Testis (tissue), 2 donors: Measurements from ENCODE around the gene FSD2.

Experiments used
- POLR2A ChIP-seq: fragments of 450-650 bp; IDR thresholded peaks from one replicate; pipeline ENCODE4 v1.6.1; 2017; ENCODE audit warnings: antibody characterized with exemption, mild to moderate bottlenecking, moderate library complexity
- TF ChIP-seq, protein P1 (sequence below), 3 experiments: fragments of 450-650 bp in 2 of 3; fragments of 200-600 bp in 1 of 3; sonication (generic) in 1 of 3; IDR thresholded peaks; one replicate each; pipeline ENCODE4 v1.5.1; 2016 to 2019; ENCODE audit warnings: antibody characterized with exemption in 3 of 3, mild to moderate bottlenecking in 2 of 3, moderate library complexity in 1 of 3

DNA sequence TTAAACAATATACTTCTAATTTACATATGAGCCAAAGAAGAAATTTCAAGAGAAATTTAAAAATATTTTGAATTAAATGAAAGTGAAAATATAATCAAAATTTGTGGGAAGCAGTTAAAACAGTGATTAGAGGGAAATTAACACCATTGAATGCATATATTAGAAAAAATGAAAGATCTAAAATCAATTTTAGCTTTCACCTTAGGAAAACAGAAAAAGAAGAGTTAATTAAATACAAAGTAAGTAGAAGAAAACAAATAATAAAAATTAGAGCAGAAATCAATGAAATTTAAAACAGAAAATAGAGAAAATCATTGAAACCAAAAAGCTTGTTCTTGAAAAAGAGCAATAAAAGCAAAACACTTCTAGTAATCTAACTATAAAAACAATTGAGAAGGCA, 57.6 kb downstream of the FSD2 start:
- TF ChIP-seq, protein P1, sequence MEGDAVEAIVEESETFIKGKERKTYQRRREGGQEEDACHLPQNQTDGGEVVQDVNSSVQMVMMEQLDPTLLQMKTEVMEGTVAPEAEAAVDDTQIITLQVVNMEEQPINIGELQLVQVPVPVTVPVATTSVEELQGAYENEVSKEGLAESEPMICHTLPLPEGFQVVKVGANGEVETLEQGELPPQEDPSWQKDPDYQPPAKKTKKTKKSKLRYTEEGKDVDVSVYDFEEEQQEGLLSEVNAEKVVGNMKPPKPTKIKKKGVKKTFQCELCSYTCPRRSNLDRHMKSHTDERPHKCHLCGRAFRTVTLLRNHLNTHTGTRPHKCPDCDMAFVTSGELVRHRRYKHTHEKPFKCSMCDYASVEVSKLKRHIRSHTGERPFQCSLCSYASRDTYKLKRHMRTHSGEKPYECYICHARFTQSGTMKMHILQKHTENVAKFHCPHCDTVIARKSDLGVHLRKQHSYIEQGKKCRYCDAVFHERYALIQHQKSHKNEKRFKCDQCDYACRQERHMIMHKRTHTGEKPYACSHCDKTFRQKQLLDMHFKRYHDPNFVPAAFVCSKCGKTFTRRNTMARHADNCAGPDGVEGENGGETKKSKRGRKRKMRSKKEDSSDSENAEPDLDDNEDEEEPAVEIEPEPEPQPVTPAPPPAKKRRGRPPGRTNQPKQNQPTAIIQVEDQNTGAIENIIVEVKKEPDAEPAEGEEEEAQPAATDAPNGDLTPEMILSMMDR (IDR thresholded peaks at IDR 0.05) = no peak
- TF ChIP-seq POLR2A = no peak
